Endodermal cell (in vitro differentiated cells): Measurements from ENCODE around the gene BOK. TPM values are rescaled to one million over a fixed set of nuclear protein-coding genes. Genes with fewer than 3 reads are reported as not detected.

Experiments used
- DNase-seq: peaks from one replicate; pipeline ENCODE4 v3.0.0-alpha.2; 2017
- H3K27ac ChIP-seq: 2 replicates; pipeline ENCODE4 v1.5.1; 2013; ENCODE audit warnings: mild to moderate bottlenecking, low read depth, low read length, moderate library complexity
- H3K27me3 ChIP-seq: 2 replicates; pipeline ENCODE4 v1.6.1; 2013; ENCODE audit warnings: mild to moderate bottlenecking, low read length, moderate library complexity; ENCODE audit not compliant: insufficient read depth, control insufficient read depth, poor library complexity, severe bottlenecking
- H3K36me3 ChIP-seq: 2 replicates; pipeline ENCODE4 v1.7.0; 2013; ENCODE audit warnings: mild to moderate bottlenecking, low read length, moderate library complexity; ENCODE audit not compliant: control insufficient read depth, insufficient read depth
- H3K4me1 ChIP-seq: one replicate; pipeline ENCODE4 v1.7.0; 2013; ENCODE audit warnings: low read length; ENCODE audit not compliant: control insufficient read depth, insufficient read depth
- H3K4me3 ChIP-seq: 2 replicates; pipeline ENCODE4 v1.5.1; 2013; ENCODE audit warnings: mild to moderate bottlenecking, low read length, moderate library complexity
- H3K9ac ChIP-seq: 2 replicates; pipeline ENCODE4 v1.6.1; 2013; ENCODE audit warnings: mild to moderate bottlenecking, low read length, moderate library complexity; ENCODE audit not compliant: poor library complexity, severe bottlenecking; ENCODE audit errors: extremely low read depth
- H3K9me3 ChIP-seq: 2 replicates; pipeline ENCODE4 v1.6.1; 2013; ENCODE audit warnings: mild to moderate bottlenecking, low read length, moderate library complexity; ENCODE audit not compliant: control insufficient read depth
- H3K27ac Mint-ChIP-seq: 2 replicates; pipeline ENCODE4 v1.8.0; 2020; ENCODE audit warnings: mixed read lengths
- H3K27me3 Mint-ChIP-seq: 2 replicates; pipeline ENCODE4 v1.8.0; 2021; ENCODE audit warnings: mild to moderate bottlenecking, mixed read lengths; ENCODE audit not compliant: insufficient read depth
- H3K36me3 Mint-ChIP-seq: 2 replicates; pipeline ENCODE4 v1.8.0; 2020; ENCODE audit warnings: low read depth, mixed read lengths
- H3K4me1 Mint-ChIP-seq: 2 replicates; pipeline ENCODE4 v1.8.0; 2020; ENCODE audit warnings: mixed read lengths
- H3K4me3 Mint-ChIP-seq: 2 replicates; pipeline ENCODE4 v1.8.0; 2020; ENCODE audit warnings: mild to moderate bottlenecking, moderate library complexity, mixed read lengths
- H3K9me3 Mint-ChIP-seq: 2 replicates; pipeline ENCODE4 v1.8.0; 2020; ENCODE audit warnings: mild to moderate bottlenecking, mixed read lengths
- WGBS, 2 experiments: methylation state at CpG; one replicate each; pipeline versions ENCODE4 v1.1.5 to v1.1.7; 2013; ENCODE audit warnings: missing lambda C conversion rate in 2 of 2, mixed read lengths in 1 of 2; ENCODE audit not compliant: insufficient coverage in 1 of 2, insufficient read length in 1 of 2; 5-methylcytosine and 5-hydroxymethylcytosine counted together
- total RNA-seq, 2 donors: library from RNA; stranded (reverse); fragmentation: NEBNext Ultra II Directional in 1 of 2; extraction: Animal tissue kit (Norgen Biotek cat#: 25700) in 1 of 2; gene quantifications; 2 replicates in 1 of 2; 3 replicates in 1 of 2; pipeline ENCODE4 v1.2.1, GENCODE V29; 2021
- TF ChIP-seq, protein P1 (sequence below): fragments of 200-600 bp; sonication (generic); conservative IDR thresholded peaks from 2 replicates; pipeline ENCODE4 v1.5.0; 2021; ENCODE audit warnings: antibody characterized with exemption, mild to moderate bottlenecking

Gene BOK
- total RNA-seq, 2 donors from 2014 or later: 23.4 to 24.5 TPM

DNA sequence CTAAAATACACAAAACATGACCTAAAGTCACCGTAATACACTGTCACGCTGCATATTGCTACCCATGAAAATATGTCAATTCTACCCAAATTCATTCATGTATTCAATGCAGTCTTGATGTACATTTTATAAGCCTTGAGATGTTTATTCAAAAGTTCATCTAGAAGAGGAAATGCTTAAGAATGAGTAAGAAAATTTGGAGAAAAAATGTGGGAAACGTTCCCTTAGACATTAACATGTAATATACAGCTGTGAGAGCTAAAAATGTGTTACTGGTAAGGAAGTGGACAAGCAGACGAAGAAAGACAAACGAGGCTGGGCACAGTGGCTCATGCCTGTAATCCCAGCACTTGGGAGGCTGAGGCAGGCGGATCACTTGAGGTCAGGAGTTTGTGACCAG lies 41.1 kb downstream of the BOK start:
- Histone ChIP-seq H3K27me3 (no peaks in the 10 kb centered on the region), H3K27ac (no peak overlapping the region), H3K9ac (no peak overlapping the region), H3K4me3 (no peak overlapping the region), H3K36me3 (peaks cover 40% of the 10 kb centered on the region), H3K4me1 (no peaks in the 10 kb centered on the region), H3K9me3 (no peaks in the 10 kb centered on the region)
- Mint-ChIP-seq H3K4me1 (no peaks in the 10 kb centered on the region), H3K27ac (no peak overlapping the region), H3K9me3 (no peaks in the 10 kb centered on the region), H3K36me3 (peaks cover 58% of the 10 kb centered on the region), H3K4me3 (no peak overlapping the region), H3K27me3 (no peaks in the 10 kb centered on the region)
- 95 to 96% methylated on average over 6 of the region's 6 CpGs for WGBS, 2 experiments
- DNase-seq: no peak
- TF ChIP-seq, protein P1, sequence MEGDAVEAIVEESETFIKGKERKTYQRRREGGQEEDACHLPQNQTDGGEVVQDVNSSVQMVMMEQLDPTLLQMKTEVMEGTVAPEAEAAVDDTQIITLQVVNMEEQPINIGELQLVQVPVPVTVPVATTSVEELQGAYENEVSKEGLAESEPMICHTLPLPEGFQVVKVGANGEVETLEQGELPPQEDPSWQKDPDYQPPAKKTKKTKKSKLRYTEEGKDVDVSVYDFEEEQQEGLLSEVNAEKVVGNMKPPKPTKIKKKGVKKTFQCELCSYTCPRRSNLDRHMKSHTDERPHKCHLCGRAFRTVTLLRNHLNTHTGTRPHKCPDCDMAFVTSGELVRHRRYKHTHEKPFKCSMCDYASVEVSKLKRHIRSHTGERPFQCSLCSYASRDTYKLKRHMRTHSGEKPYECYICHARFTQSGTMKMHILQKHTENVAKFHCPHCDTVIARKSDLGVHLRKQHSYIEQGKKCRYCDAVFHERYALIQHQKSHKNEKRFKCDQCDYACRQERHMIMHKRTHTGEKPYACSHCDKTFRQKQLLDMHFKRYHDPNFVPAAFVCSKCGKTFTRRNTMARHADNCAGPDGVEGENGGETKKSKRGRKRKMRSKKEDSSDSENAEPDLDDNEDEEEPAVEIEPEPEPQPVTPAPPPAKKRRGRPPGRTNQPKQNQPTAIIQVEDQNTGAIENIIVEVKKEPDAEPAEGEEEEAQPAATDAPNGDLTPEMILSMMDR: no peak

GRCh38 chr2:241601841-241602240 lies 43.3 kb downstream of the BOK start:
- no peaks in the 10 kb centered on the region for H3K9me3 ChIP-seq
- Mint-ChIP-seq H3K4me1 (no peaks in the 10 kb centered on the region), H3K27ac (no peak overlapping the region), H3K36me3 (peaks cover 57% of the 10 kb centered on the region), H3K4me3 (no peak overlapping the region), H3K27me3 (no peaks in the 10 kb centered on the region), H3K9me3 (no peaks in the 10 kb centered on the region)
- 93% methylated on average over 7 to 13 of the region's 13 CpGs for WGBS, 2 experiments
- H3K4me3 ChIP-seq: no peak overlapping the region
- H3K4me1 ChIP-seq: no peaks in the 10 kb centered on the region
- DNase-seq: no peak
- TF ChIP-seq, protein P1: no peak
- H3K27ac ChIP-seq: no peak overlapping the region
- no peaks in the 10 kb centered on the region for H3K27me3 ChIP-seq
- peaks cover 48% of the 10 kb centered on the region for H3K36me3 ChIP-seq
- no peak overlapping the region for H3K9ac ChIP-seq

DNA sequence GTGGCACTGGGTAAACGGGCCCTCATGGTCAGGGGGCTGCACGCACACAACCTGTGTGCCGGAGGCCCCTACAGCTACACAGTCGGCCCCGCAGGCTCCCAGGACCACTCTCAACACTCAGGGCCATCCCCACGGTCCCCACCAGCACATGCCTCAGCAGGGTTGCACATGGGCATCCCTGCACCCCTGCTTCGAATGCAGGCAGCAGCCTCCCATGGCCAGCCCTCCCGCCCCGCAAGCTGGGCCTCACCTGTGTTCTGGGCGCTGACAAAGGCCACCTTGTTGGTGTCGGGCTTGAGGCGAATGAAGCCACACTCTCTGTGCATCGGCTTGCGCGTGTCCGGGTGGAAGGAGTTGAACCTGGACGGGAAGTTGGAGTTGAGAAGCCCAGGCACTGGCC lies 44.2 kb downstream of the BOK start:
- WGBS, 2 experiments: 96 to 98% methylated on average over 8 to 17 of the region's 17 CpGs
- H3K27ac Mint-ChIP-seq: no peak overlapping the region
- Histone ChIP-seq H3K9me3 (no peaks in the 10 kb centered on the region), H3K4me1 (no peaks in the 10 kb centered on the region), H3K4me3 (no peak overlapping the region), H3K36me3 (peaks cover 45% of the 10 kb centered on the region), H3K9ac (no peak overlapping the region), H3K27ac (no peak overlapping the region), H3K27me3 (no peaks in the 10 kb centered on the region)
- TF ChIP-seq, protein P1: no peak
- H3K27me3 Mint-ChIP-seq: no peaks in the 10 kb centered on the region
- H3K4me3 Mint-ChIP-seq: no peak overlapping the region
- peaks cover 52% of the 10 kb centered on the region for H3K36me3 Mint-ChIP-seq
- DNase-seq: no peak
- no peaks in the 10 kb centered on the region for H3K9me3 Mint-ChIP-seq
- H3K4me1 Mint-ChIP-seq: no peaks in the 10 kb centered on the region
